ENCODE results near the gene ACOT9. TPM values are rescaled to one million over a fixed set of nuclear protein-coding genes. Genes with fewer than 3 reads are reported as not detected.

The ACOT9 gene, protein sequence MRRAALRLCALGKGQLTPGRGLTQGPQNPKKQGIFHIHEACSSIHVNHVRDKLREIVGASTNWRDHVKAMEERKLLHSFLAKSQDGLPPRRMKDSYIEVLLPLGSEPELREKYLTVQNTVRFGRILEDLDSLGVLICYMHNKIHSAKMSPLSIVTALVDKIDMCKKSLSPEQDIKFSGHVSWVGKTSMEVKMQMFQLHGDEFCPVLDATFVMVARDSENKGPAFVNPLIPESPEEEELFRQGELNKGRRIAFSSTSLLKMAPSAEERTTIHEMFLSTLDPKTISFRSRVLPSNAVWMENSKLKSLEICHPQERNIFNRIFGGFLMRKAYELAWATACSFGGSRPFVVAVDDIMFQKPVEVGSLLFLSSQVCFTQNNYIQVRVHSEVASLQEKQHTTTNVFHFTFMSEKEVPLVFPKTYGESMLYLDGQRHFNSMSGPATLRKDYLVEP
- 93.2 to 104 TPM (median 97.6 TPM) in 5 replicates for total RNA-seq (2022; extraction: Qiagen RNA extraction; ENCODE audit: low read depth)

DNA sequence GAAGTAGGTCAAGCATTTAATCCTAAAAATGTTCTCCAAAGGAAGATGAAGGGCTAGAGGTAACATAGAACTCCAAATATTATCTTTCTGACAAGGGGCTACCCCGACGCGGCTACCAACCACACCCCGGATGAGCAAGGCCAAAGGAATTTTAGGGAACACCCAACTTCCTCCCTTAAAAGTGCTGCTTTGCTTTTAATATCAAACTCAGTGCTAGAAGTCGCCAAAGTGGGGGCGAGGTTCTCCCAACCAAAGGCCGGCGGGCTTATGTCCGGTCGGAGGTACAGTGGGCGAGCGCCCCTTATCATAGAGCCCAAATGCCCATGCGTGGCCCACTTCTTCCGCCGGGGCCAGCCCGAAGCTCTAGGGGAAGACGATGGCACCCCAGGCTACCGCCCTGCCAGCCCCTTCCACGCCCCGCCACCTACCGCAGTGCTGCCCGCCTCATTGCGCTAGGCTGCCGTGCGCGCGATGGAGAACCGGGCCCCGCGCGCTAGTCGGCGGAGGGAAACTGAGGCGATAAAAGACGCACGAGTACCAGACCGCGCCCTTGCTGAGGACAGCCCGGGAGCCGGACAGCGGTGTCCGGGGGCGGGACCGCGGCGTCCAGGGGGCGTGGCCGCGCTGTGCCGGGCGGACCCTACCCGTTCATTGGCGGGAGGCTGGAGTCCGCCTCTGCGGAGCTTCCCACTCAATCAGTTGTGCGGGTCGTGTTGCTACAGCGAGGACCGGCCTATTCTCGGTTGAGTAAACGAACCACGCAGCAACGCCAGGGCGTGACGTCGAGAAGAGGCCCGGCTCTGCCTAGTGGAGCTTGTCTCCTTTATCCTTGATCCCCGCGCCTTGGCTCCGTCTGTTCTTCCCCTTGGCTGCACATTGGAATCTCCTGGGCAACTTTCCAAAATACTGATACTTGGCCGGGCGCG, at the start of gene ACOT9:
Gene ACOT9, minus strand, starts transcription at position 580 of the 926 bp plus-strand sequence. Its CDS starts 132 bp downstream, at position 448.

DNA sequence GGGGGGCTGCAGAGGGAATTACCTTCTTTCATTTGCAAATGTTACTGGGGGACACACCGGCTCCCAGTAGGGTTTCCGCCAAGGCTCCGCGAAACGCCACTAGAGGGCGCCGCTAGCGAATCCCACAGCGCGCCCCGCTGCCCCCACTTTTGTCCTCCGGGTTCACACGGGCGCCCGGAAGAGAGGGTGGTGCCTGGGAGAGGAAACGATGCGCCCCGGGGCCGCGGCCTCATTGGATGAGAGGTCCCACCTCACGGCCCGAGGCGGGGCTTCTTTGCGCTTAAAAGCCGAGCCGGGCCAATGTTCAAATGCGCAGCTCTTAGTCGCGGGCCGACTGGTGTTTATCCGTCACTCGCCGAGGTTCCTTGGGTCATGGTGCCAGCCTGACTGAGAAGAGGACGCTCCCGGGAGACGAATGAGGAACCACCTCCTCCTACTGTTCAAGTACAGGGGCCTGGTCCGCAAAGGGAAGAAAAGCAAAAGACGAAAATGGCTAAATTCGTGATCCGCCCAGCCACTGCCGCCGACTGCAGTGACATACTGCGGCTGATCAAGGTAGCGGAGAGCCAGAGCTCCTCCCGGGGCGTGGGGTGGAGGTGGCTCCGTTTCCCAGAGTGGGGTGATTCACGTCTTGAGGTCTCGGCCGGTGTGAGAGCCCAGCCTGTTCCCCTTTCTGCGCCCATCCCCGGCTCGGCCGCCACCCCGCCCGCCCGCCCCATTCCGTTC, 40.0 kb upstream of the ACOT9 start, which contains the start of gene SAT1:
Gene SAT1, plus strand, starts transcription at position 311 of the 726 bp plus-strand sequence. Its CDS starts 179 bp downstream, at position 490.

DNA sequence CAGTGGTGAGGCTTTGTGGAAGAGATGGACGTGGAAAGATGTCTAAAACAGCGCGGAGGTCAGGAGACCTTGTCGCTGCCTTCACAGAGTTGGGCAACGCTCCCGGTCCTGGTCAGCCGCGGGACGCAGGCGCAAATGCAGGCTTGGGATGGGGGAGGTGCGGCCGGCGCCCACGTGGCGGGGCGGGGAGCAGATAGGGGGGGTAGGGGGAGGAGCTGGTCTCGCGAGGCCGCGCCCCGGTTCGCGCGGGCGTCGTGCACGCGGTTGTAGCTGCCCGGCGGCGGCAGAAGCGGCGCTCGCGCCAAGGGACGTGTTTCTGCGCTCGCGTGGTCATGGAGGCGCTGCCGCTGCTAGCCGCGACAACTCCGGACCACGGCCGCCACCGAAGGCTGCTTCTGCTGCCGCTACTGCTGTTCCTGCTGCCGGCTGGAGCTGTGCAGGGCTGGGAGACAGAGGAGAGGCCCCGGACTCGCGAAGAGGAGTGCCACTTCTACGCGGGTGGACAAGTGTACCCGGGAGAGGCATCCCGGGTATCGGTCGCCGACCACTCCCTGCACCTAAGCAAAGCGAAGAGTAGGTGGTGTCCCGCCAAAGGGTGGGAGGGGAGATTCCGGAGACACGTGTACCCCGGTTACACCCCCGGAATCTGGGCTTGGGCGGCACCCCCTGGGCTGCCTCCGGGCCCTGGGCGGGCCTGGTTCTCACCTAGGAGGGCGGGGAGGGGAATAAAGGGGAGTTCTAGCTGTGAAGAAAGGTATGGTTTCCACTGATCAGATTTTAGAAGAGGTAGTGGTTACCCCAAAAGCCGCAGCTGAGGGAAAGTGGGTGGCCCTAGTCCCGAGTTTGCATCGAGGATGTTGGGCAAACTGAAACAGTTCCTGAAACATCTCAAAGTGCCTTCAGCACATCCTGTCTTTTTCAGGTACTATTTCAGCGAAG, 75.6 kb downstream of the ACOT9 start, which contains the start of gene PRDX4:
Gene PRDX4, plus strand, starts transcription at position 255 of the 939 bp plus-strand sequence. Its CDS starts 78 bp downstream, at position 333.

Other genes with a start within 250 kb of the ACOT9 start
- 256 to 287 TPM (median 278 TPM) in 5 replicates for gene PRDX4, start 75.8 kb downstream of the ACOT9 start, total RNA-seq (2022; extraction: Qiagen RNA extraction; ENCODE audit: low read depth)
- gene SAT1, start 39.9 kb upstream of the ACOT9 start, total RNA-seq (2022; extraction: Qiagen RNA extraction; ENCODE audit: low read depth), result 275 to 490 TPM (median 427 TPM) in 5 replicates
- gene APOO, start 164.7 kb upstream of the ACOT9 start, total RNA-seq (2022; extraction: Qiagen RNA extraction; ENCODE audit: low read depth), result 29.5 to 37.0 TPM (median 34.0 TPM) in 5 replicates
- gene CXorf58, start 164.7 kb upstream of the ACOT9 start, total RNA-seq (2022; extraction: Qiagen RNA extraction; ENCODE audit: low read depth), result 0.09 to 0.21 TPM (median 0.13 TPM) in 3 of 5 replicates, not detected in the others